Peyer's patch (tissue), 4 donors: ENCODE measurements around the gene ARHGAP21. TPM values are rescaled to one million over a fixed set of nuclear protein-coding genes. Genes with fewer than 3 reads are reported as not detected.

Experiments used
- DNase-seq, 3 donors: peaks; one replicate each; pipeline ENCODE4 v3.0.0-alpha.2; 2017 to 2019
- H3K27ac ChIP-seq, 4 donors: fragments of 200-600 bp; sonication (generic); one replicate each; pipeline ENCODE4 v1.5.1; 2016 to 2019
- H3K27me3 ChIP-seq, 2 donors: fragments of 200-600 bp; sonication (generic); one replicate each; pipeline ENCODE4 v1.5.1; 2019
- H3K36me3 ChIP-seq, 3 donors: fragments of 200-600 bp; sonication (generic); one replicate each; pipeline ENCODE4 v1.5.1; 2016 to 2019
- H3K4me1 ChIP-seq, 4 donors: fragments of 200-600 bp; sonication (generic); one replicate each; pipeline ENCODE4 v1.5.1; 2016 to 2019
- H3K4me3 ChIP-seq, 4 donors: fragments of 200-600 bp; sonication (generic); 1 replicate in 3 of 4; 2 replicates in 1 of 4; pipeline ENCODE4 v1.5.1; 2016 to 2019; ENCODE audit warnings: mild to moderate bottlenecking in 1 of 4
- H3K9me3 ChIP-seq, 4 donors: fragments of 200-600 bp; sonication (generic); one replicate each; pipeline ENCODE4 v1.5.1; 2016 to 2019; ENCODE audit warnings: mild to moderate bottlenecking in 1 of 4
- POLR2A ChIP-seq, 2 donors: fragments of 450-650 bp; IDR thresholded peaks; one replicate each; pipeline ENCODE4 v1.5.1; 2017; ENCODE audit warnings: antibody characterized with exemption in 2 of 2, mild to moderate bottlenecking in 2 of 2, moderate library complexity in 2 of 2
- total RNA-seq, 4 donors: library from RNA; depleted of rRNA; stranded (reverse); fragments of >200 nt; gene quantifications; one replicate each; pipeline ENCODE4 v1.1.0, GENCODE V29; 2016
- TF ChIP-seq, protein P1 (sequence below), 6 experiments: fragments of 450-650 bp in 4 of 6; fragments of 200-600 bp in 2 of 6; sonication (generic) in 1 of 6; IDR thresholded peaks; one replicate each; pipeline ENCODE4 v1.5.1; 2017 to 2019; ENCODE audit warnings: antibody characterized with exemption in 6 of 6, mild to moderate bottlenecking in 3 of 6, moderate library complexity in 1 of 6

Gene ARHGAP21
- total RNA-seq, 4 donors from 2014 or later = 64.8 to 91.6 (median 69.8) TPM

- Histone ChIP-seq H3K4me3 (no peak overlapping the region), H3K36me3 (no peaks in the 10 kb centered on the region), H3K9me3 (no peaks in the 10 kb centered on the region), H3K4me1 (no peaks in the 10 kb centered on the region), H3K27ac (no peak overlapping the region), H3K27me3 (no peaks in the 10 kb centered on the region)
- no peak for TF ChIP-seq POLR2A (IDR thresholded peaks at IDR 0.05)
- TF ChIP-seq, protein P1, sequence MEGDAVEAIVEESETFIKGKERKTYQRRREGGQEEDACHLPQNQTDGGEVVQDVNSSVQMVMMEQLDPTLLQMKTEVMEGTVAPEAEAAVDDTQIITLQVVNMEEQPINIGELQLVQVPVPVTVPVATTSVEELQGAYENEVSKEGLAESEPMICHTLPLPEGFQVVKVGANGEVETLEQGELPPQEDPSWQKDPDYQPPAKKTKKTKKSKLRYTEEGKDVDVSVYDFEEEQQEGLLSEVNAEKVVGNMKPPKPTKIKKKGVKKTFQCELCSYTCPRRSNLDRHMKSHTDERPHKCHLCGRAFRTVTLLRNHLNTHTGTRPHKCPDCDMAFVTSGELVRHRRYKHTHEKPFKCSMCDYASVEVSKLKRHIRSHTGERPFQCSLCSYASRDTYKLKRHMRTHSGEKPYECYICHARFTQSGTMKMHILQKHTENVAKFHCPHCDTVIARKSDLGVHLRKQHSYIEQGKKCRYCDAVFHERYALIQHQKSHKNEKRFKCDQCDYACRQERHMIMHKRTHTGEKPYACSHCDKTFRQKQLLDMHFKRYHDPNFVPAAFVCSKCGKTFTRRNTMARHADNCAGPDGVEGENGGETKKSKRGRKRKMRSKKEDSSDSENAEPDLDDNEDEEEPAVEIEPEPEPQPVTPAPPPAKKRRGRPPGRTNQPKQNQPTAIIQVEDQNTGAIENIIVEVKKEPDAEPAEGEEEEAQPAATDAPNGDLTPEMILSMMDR (IDR thresholded peaks at IDR 0.05) = no peak
- DNase-seq = no peak
Measured at GRCh38 chr10:24574161-24574560, 149.5 kb downstream of the ARHGAP21 start.

DNA sequence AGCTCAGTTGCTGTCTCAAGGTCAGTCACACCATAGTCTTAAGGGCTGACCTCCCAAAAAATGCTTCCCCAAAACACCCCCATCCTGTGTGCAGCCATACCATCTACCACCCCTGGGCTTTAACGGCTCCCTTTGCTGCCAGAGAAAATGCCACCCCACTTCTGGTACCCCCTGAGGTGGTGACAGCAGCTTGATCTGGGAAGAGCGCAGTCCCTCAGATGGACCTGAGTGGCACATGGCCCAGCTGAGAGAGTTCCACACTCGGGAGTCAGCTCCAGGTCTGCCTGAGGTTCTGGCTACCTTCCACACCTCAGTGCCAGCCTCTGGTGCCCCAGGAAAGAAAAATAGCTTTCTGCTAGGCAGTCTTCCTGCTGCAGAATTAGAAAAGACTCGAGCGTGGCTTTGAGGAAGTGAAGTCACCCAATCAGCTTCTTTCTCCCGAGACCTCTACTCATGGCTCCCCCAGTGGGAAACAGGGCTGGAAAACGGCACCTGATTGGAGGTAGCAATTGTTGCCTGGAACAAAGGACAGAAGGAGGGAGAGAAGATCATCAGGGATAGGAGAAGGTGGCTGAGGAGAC, 151.7 kb downstream of the ARHGAP21 start:
- no peaks in the 10 kb centered on the region for H3K27me3 ChIP-seq
- TF ChIP-seq POLR2A (IDR thresholded peaks at IDR 0.05) = no peak
- TF ChIP-seq, protein P1 (IDR thresholded peaks at IDR 0.05) = no peak
- no peak for DNase-seq

DNA sequence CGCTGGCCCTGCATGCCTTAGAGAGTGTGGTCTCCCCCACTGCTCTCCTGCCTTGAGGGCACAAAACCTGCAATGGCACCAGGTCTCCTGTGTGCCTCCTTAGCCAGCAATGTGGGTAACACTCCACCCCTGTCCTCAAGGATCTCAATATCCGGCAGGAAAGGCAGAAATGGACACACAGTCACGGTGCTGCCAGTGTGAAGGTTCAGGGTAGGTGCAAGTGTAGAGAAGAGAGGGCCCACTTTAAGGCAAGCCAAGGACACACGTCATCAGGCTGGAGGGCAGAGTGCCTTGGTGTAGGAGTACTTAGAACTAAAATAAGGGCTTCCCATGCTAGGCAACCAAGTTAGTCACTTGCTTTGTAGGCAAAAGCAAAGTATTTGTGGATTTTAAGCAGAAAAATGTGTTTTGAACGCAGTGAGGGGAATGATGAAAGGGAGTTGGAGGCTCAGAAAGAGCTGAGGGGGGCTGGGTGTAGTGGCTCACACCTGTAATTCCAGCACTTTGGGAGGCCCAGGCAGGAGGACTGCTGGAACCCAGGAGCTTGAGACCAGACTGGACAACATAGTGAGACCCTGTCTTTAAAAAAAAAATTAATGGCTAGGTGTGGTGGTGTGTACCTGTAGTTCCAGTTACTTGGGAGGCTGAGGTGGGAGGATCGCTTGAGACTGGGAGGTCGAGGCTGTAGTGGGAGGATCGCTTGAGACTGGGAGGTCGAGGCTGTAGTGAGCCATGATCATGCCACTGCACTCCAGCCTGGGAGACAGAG, 152.8 kb downstream of the ARHGAP21 start:
- H3K36me3 ChIP-seq = no peaks in the 10 kb centered on the region
- H3K9me3 ChIP-seq = no peaks in the 10 kb centered on the region
- no peak overlapping the region for H3K4me3 ChIP-seq
- H3K27me3 ChIP-seq = no peaks in the 10 kb centered on the region
- no peak overlapping the region for H3K27ac ChIP-seq
- DNase-seq = no peak
- TF ChIP-seq, protein P1 (IDR thresholded peaks at IDR 0.05) = no peak
- TF ChIP-seq POLR2A (IDR thresholded peaks at IDR 0.05) = no peak
- no peaks in the 10 kb centered on the region for H3K4me1 ChIP-seq

More for the DNA sequence above, 151.7 kb downstream of the ARHGAP21 start:
- Histone ChIP-seq H3K27ac (no peak overlapping the region), H3K36me3 (no peaks in the 10 kb centered on the region), H3K9me3 (no peaks in the 10 kb centered on the region), H3K4me1 (no peaks in the 10 kb centered on the region), H3K4me3 (no peak overlapping the region)

- H3K9me3 ChIP-seq = no peaks in the 10 kb centered on the region
- DNase-seq = no peak
- no peaks in the 10 kb centered on the region for H3K4me1 ChIP-seq
- no peaks in the 10 kb centered on the region for H3K36me3 ChIP-seq
- no peak overlapping the region for H3K4me3 ChIP-seq
- H3K27ac ChIP-seq = no peak overlapping the region
- TF ChIP-seq POLR2A (IDR thresholded peaks at IDR 0.05) = no peak
- TF ChIP-seq, protein P1 (IDR thresholded peaks at IDR 0.05) = no peak
- no peaks in the 10 kb centered on the region for H3K27me3 ChIP-seq
Measured at GRCh38 chr10:24569828-24570657, 153.6 kb downstream of the ARHGAP21 start.

- H3K9me3 ChIP-seq = no peaks in the 10 kb centered on the region
- no peak overlapping the region for H3K4me3 ChIP-seq
- no peaks in the 10 kb centered on the region for H3K36me3 ChIP-seq
- TF ChIP-seq POLR2A (IDR thresholded peaks at IDR 0.05) = no peak
- TF ChIP-seq, protein P1 (IDR thresholded peaks at IDR 0.05) = no peak
- no peaks in the 10 kb centered on the region for H3K27me3 ChIP-seq
- H3K27ac ChIP-seq = no peak overlapping the region
- no peak for DNase-seq
- no peaks in the 10 kb centered on the region for H3K4me1 ChIP-seq
Measured at GRCh38 chr10:24569330-24569796, 154.3 kb downstream of the ARHGAP21 start.
